Activated CD4-positive, alpha-beta T cell treated with anti-CD3 and anti-CD28 coated beads for 1 hour (primary cell): ENCODE measurements around the gene POU2F2.
"Not testable (repeated sequence)": the region's sequence is repeated elsewhere in the genome, so short reads cannot be mapped to it uniquely, and the experiment has no call there.

Source experiments
- DNase-seq: peaks from one replicate; pipeline ENCODE4 v3.0.0-alpha.2; 2020

Gene POU2F2

DNA sequence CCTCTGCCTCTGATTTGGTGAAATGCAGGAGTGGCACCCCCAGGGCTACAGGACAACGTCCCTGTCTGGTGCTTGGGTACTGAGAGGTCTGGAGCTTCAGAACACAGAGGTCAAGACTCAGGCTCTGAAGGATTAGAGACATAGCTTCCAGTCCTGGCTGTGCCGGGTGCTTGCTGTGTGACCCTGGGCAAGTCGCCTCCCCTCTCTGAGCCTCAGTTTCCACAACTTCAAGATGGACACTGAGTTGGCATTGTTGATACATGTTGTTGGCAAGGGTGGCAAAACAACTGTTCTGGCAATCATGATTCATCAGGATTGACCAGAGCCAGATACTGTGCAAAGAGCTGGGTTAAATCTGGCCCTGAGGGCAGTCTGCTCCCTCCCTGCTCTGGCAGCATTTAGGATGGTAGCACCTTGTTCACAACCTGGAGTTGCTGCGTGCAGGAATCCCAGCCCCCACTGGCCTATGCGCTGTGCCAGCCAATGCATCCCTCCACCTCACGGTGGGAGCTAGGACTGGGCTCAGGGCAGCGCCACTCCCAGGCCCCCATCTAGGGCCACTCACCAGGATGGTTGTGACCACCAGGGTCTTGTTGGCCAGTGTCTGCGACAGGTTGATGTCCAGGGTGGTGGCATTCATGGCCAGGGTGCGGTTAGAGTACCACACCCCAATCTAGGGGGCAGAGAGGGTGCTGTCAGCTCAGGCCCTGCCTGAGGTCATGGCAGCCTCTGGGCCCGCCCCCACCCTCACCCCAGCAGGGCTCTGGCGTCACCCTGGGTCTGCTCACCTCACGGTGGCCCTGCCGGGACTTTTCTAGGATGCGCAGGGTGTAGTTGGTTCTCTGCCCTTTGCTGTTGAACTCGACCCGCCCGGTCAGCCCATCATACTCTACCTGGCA is 79.0 kb downstream of the POU2F2 start:
- no peak for DNase-seq

DNA sequence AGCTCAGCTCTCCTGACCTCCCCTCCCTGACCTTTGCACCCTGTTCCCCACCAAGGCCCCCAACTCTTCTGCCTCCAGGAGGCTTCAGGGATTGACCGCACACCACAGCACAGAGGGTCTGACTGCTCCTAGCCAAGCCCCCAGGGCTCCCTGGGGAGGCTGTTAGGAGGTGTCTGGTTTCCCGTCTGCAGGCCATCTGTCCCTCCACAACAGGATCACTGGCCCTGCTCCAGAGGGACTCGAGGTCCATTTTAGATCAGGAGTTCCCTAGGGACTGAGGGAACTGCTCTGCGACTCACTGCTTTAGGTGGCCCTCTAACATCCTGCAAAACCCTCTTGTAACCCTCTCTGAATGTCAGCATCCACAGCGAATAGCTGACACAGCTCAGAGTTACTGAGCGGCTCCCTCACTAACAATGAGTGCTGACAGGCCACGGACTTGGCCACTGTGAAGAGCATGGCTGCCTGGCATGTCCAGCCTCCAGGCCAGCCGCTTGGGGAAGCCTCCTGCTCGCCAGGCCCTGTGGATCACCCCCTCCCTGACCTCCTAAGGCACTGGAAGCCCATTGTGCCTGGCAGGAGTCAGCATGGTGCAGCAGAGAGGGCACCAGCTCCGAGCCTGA is 79.9 kb downstream of the POU2F2 start:
- DNase-seq: no peak

DNA sequence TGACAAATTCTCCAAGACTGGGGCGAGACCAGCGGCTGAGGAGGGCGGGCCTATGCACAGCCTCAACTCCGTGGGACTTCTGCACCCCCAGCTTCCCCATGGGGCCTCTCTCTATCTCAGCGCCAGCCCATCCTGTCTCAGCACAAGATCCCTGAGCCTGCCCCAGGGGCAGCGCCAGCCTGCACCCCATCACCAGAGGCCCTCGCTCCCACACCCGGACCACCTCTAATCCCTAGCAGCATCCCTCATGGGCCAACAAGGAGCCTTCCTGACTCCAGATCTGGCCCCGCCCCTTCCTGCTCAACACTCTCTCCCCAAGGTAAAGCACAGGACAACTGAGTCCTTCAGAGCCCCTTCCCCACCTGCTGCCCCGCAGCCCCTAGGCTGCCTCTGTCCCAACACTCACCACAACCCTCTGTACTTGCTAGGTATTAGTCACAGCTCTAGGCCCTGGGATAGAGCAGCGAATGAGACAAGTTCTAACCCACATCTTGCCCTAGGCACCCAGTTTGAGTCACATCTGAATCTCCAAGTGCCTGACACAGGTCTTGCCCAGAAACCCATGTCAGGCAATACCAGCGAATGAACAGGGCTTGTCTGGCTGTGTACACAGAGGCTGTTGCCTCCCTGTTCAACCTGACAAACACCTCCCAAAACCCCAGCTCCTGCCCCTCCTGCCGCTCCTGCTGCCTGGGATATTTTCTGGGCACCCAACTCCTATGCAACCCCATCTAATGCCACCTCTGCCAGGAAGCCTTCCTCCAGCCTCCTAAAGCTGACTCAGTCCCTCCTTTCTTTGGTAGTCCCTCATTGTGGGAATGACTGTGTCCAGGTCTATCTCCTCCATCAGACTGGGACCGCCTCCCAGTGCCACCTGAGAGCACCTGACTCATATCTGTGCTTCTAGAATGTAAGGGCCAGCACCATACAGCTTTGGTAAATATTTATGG is 80.8 kb downstream of the POU2F2 start:
- no peak for DNase-seq

DNA sequence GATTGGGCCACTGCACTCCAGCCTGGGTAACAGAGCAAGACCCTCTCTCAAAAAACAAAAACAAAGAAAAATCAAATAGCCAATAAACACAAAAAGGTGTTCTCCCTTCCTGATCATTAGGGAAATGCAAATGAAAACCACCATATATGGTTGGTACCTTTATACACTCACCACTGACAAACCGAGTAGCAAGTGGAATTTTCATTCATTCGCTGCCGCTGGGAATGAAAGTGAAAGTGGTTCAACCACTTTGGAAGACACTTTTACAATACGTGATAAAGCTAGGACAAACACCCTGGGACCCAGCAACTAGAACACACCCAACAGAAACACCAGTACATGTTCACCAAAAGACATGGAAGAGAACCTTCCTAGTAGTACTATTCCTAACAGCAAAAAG is 83.3 kb downstream of the POU2F2 start:
- no peak for DNase-seq

DNA sequence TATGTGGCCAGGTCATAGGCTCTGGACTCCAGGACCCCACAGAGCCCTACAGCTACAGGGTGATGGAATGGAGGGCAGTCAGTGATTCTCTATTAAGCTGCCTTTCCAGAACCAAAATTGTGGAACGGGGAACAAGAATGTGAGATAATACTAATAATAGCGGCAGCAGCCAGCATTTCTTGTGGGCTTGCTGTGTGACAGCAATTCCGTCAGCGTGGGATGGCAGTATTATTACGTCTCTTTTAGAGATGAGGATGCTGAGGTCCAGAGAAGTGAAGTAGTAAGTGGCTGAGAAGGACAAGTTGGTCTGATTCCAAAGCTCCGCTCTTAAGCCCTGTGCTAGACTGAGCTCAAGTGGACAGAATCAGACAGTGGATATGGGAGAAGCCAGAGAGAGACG is 86.7 kb downstream of the POU2F2 start:
- DNase-seq: no peak

DNA sequence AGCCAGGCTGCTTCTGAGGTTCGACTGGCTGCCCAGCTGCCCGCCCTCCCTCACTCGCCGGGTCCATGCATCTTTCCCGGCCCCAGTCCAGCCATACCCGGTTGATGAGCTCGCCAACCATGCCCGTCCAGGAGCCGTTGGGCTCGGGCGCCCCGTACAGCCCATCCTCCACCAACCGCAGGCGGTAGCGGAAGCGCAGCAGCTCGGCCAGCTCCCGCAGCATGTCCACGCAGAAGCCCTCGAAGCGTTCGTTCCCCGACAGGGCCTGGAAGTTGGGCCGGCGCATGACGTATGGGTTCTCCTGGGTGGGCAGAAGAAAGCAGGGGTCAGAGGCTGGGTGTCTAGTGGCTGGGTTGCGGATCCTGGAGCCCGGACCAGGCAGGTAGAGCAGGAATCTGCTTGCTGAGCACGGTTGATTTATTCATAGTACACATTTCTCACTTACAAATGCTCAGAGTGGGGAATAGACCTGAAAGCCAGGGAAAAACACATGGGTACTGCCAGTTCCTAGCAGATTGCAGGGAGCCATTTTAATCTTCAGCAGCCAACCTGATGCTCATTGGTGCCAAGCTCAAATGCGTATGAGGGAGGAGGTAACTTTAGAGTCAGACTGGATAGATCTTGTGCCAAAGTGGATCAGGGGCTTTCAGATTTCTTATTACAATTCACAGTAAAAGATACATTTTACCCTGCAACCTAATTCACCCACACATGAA is 89.6 kb downstream of the POU2F2 start:
- DNase-seq: no peak

DNA sequence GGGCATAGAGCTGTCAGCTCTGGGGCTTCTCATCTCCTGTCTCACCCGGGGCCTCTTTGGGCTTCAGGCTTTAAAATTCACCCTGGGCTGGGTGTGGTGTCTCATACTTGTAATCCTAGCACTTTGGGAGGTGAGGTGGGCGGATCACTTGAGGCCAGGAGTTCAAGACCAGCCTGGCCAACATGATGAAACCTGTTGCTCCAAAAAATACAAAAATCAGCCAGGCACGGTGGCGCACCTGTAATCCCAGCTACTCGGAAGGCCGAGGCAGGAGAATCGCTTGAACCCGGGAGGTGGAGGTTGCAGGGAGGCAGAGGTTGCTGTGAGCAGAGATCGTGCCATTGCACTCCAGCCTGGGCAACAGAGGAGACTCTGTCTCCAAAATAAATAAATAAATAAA is 91.8 kb downstream of the POU2F2 start:
- DNase-seq: not testable (repeated sequence)

DNA sequence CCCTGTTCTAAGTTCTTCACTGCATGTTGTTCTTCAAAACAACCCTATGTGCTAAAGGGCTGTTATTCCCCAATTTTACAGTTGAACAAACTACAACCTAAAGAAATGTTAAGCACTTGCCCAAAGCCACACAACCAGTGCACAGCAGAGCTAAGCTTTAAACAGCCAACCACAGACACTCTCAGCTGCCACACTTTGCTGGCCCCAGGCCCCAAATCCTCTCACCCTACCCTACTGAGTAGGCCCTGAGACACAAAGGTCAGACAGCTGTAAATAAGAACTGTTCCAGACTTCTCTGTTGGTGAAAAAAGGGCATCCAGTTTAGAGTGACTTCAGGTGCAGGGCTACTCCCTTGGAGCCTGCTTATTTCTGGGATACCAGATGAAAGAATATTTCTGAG is 92.2 kb downstream of the POU2F2 start:
- DNase-seq: no peak

DNA sequence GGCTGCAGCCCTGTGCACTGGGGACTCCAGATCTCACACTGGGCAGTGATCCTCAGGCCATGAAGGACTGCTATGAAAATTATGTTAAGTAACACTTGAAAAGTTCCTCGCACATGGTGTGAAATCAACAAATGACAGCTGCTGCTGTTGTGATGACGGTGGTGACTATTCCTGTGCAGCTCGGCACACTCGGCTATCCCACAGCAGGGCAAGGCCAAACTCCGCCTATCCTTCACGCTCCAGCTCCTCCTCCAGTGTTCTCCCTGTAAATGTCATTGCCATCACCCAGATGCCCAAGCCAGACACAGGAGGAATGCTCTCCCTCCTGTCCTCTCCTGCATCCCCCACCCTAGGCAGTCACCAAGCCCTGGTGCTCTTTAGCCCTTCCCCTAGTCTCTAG is 93.6 kb downstream of the POU2F2 start:
- DNase-seq: no peak

DNA sequence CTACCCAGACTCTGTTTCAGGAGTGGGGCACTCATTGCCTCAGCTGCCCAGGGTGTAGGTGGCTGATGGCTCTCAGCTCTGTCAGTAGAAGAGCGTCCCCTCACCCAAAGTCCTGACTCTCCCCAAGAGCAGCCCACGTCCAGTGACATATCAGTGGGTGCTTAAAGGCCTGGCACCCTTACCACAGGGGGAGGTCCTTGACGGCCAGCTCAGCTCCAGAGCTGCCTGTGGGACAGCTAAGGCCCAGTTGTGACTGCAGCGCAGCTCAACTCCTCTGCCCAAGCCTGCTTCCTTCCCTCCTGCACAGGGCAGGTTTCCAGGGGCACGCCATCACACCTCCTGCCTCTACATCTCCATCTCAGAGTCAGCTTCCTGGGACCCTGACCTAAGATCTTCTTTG is 94.6 kb downstream of the POU2F2 start:
- no peak for DNase-seq
